HG03575 (cell line): ENCODE measurements around the gene KCNQ1.

Experiments used
- ATAC-seq: cut with Tn5 transposase; IDR thresholded peaks from one replicate; pipeline ENCODE4 v1.9.1; 2021; ENCODE audit not compliant: unreplicated experiment, insufficient number of reproducible peaks, low FRiP score; ENCODE audit errors: extremely low read depth

Gene KCNQ1

DNA sequence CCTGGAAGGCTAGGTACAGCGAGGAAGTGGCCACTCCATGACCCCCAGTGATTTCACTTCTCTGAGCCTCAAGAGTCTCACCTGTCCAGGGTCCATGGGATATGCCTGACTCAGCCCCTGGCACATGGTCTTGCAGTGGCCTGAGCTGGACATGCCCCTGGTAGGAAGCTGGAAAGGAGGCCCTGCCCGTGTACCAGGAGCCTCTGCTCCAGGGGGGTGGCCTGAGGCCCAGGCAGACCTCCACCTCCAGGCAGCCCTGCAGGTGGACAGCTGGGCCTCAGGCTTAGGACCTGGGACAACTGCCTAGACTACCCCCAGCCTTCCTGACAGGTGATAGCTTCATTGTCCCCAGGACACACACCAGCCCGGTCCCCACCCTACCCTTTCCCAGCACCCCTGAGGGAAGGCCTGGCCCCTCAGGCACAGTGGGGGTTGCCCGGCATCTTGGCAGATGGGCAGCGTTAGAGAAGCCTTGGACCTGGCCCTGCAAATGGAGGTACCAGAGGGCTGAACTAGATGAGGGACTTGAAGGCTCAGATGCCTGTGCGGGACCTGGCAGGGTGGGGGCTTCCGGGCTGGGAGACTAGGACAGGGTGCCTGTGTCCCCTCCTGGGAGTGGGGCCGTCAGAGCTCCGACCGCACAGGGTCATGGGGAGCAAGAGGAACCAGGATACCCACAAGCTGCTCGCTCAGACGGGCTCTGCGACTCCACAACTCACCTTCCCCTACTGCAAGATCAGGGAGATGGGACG is 387.1 kb downstream of the KCNQ1 start:
- ATAC-seq = no peak

DNA sequence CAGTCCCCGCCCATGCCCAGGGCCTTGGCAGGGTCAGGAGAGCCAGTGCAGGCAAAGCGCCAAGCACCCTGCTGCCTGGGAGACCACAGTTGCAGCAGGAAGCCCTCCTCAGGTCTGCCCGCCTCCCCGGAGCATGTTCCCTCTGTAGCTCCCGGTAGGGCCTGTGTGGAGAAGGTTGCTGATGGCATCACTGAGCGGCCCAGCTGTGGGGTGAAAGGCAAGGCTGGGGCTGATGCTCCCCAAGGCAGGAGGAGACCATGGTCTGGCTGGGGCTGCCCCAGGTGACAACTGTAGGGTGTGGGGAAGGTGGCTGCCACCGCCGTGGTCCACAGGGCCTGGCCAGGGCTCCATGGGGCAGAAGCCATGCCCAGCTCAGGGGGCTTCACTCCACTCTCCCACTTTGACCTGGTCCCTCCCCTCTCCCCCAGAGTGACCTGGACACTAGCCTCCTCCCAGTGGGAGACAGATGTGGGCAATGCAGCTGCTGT is 387.8 kb downstream of the KCNQ1 start:
- ATAC-seq = no peak

DNA sequence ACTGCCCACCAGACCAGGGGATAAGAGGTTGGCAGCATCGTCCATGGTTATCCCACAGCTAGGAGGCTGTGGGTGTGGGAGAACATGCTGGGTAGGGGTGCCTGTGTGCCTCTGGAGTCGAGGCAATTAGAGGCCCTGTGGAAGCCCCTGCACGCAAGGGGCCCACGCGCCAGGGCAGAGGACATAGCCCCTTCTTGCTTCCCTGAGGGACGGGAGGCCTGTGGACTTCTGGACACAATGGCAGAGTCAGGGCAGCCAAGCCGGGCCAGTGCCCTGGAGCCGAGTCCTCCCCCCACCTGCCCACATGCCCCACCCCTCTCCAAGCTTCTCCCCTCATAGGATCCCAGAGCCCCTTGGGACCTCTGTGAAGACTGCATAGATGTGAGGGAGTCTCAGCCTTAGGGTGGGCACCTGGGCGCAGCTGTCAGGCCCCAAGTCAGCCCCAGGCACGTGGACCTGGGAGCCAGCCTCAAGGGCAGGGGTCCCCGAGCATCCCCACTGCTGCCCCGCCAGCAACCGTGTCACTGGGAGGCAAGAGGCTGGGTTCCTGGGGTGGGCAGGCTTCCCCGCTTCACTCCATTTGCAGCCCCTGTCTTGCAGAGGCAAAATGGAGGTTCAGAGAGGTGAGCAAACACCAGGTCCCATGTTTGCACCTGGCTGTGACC is 388.4 kb downstream of the KCNQ1 start:
- no peak for ATAC-seq

GRCh38 chr11:2833716-2834502 is 389.1 kb downstream of the KCNQ1 start:
- no peak for ATAC-seq

DNA sequence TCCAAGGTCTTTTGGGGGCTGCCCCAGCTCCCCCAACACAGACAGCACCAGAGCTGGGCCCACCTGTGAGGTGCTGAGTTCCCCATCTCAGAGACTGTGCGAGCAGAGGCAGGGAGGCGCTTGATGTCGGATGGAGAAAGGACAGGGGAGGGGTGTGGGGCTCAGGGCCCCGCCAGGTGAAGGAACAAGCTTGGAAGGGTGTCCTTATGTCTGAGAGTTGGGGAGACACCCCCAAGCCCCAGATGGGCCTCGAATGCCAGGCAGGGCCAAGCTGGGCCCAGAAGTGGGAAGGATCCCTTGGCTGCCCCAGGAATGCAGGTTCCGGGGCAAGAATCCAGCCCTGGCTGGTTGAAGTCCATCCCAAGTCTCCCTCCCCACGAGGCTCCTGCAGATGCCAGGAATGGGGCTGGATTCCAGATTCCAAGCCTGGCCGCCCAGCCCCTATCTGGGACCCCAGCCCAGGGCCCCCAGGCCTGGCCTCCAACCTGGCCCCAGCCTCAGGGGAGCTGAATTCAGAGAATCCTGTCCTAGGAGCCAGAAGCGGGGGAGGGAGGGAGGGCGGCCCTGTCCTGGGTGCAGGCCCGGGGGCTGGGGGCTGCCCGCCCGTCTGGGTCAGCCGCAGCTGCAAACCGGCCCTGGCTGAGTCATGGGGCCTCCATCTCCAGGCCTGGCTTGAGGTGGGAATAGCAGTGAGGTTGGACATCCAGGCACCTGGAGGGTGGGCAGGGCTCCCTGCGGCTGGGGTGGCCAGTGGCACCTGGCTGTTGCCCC is 389.9 kb downstream of the KCNQ1 start:
- no peak for ATAC-seq

- ATAC-seq = no peak
Observed at GRCh38 chr11:2835296-2835695, 390.5 kb downstream of the KCNQ1 start.

- no peak for ATAC-seq
Observed at GRCh38 chr11:2835751-2836150, 390.9 kb downstream of the KCNQ1 start.

DNA sequence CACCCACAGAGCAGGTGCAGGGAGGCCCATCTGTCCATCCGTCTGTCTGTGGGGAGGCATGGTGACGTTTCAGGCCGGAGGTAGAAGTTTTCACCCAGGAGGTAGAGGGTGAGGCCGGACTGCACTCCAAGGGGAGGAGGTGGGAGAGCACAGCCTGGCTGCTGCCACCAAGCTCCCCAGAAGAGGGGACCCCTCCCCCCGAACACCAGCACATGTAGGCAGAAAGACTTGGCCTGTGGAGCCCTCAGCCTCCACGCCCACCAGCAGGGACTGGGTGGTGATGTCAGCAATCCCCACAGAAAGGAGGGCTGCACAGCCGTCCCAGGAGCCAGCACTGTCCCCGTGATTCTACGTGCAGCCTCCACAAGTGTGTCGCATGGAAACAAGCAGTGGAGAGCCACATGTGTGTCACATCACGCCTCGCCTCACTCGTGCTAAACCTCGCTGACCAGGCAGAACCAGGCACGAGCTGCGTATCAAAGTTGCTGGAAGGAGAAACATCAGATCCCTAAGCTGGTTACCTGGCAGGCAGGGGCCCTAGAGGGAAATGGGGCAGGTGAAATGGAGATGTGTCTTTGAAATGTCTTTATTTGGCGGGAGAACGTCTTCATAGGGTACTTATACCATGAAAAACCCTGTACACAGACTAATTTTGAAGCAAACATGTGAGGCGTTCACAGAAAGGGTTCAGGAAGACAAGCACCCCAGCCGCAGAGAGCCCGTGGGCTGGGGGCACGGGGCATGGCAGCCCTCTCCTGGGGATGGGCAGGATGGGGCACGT is 391.7 kb downstream of the KCNQ1 start:
- no peak for ATAC-seq

DNA sequence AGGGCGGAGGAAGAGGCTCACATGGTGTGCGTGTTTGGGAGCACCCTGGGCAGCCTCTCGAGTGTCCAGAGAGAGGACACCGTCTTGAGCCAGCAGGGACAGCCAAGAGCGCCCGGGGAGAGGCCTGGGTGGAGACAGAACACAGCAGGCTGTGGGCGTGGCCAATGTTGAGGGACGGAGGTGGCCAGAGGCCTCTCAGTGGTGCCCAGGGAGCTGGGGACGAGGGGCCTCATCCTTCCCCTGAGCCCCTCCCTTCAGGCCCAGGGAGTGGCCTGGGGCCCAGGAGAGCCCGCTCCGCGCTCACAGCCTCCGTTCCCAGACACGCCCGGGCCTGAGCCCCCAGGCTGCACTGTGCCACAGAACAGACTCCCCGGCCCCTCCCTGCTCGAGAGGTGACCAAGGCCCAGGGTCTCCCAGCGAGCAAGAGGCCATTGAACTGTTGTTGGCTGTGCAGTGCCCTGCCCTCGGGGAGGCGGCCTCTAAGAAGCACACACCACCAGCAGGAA is 392.3 kb downstream of the KCNQ1 start:
- no peak for ATAC-seq

DNA sequence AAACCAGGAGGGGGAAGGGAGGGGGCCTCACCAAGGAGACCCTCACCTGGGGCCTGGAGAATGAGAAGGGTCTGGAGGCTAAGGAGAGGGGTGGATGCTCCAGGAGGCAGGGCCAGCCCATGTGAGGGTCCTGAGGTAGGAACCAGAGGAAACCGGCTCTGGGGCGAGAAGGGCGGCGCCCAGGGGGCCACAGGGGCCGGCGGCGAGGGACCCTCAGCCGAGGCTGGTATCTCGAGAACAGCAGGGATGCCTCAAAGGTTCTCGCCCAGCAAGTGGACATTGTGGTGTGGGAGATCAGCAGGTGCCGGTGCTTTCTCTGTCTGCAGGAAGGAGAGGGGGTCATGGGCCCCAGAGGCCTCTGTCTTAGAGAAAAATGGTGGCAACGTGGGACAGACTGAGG is 392.8 kb downstream of the KCNQ1 start:
- no peak for ATAC-seq

DNA sequence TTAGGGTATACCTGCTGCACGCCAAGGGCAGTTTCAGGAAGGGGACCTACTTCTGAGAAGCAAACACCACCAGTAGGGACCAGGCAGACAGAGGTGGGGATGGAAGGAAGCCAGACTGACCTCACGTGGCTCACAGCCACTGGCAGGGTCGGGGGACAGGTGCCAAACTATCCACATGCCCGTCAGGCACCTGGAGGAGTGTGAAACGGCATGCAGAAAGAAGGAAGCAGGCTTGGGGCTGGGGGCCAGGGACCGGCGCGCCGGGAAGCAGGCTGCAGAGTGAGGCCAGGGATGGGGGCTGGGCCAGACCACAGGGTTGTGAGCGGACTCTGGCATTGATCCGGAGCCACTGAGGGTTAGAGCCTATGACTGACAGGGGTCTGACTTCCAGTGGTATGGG is 393.3 kb downstream of the KCNQ1 start:
- no peak for ATAC-seq

- no peak for ATAC-seq
Observed at GRCh38 chr11:2838676-2839294, 394.0 kb downstream of the KCNQ1 start.

- ATAC-seq = no peak
Observed at GRCh38 chr11:2839395-2839943, 394.7 kb downstream of the KCNQ1 start.

DNA sequence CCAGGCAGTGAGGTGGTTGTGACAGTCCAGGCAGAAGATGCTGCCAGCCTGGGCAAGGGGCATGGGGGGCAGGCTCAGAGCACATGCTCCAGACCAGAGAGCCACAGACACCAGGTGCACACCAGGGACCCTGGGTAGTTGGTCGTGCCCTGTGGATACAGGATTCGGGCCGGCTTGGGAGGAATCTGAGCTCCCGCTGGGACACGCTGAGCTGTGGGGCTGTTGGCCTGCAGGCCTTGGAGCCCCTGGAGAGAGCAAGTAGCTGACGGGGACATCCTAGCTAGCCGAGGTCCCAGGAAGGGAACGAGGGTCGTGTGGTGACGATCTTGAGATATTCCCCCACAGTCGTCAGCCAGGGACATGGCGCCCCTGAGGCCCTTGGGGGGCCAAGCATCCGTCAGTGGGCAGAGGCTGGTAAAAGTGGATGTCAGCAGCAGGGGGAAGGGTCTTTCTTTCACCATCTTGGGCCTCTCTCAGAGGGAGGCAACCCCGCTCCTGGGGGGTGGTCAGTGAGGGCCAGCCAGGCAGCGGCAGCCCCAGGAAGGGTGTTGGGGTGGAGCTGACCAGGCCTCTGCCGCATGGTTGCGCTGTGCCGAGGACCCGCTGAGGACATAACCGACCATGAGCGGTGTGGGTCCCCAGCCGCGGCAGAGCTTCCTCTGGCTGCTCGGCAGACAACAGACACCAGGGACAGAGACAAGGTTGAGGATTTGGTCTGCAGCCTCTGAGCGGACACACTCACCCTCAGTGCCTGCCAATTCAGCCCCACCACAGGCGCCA is 396.8 kb downstream of the KCNQ1 start:
- ATAC-seq = no peak

GRCh38 chr11:2842876-2843275 is 398.1 kb downstream of the KCNQ1 start:
- no peak for ATAC-seq

GRCh38 chr11:2843551-2843950 is 398.7 kb downstream of the KCNQ1 start:
- ATAC-seq = no peak
